MM.1S (cell line): ENCODE measurements around the gene ATP2B1.

Experiments
- DNase-seq: peaks from one replicate; pipeline ENCODE4 v3.0.0-alpha.2; 2015
- H2AFZ ChIP-seq: fragments of 300-600 bp; sonication (generic); 2 replicates; pipeline ENCODE4 v1.6.0; 2016; ENCODE audit warnings: antibody characterized with exemption, low read length
- H3F3A ChIP-seq: fragments of 300-600 bp; sonication (generic); 2 replicates; pipeline ENCODE4 v1.6.1; 2016; ENCODE audit warnings: mild to moderate bottlenecking, antibody characterized with exemption, low read length, moderate library complexity, mixed read lengths; ENCODE audit not compliant: insufficient read depth
- H3K27ac ChIP-seq: fragments of 300-600 bp; sonication (generic); 2 replicates; pipeline ENCODE4 v1.5.1; 2016; ENCODE audit warnings: mild to moderate bottlenecking, low read length
- H3K27me3 ChIP-seq: fragments of 300-600 bp; sonication (generic); replicated peaks from 2 replicates; pipeline ENCODE4 v1.6.0; 2016; ENCODE audit warnings: low read length; ENCODE audit not compliant: insufficient read depth
- H3K36me3 ChIP-seq: fragments of 300-600 bp; sonication (generic); replicated peaks from 2 replicates; pipeline ENCODE4 v1.6.1; 2016; ENCODE audit warnings: mild to moderate bottlenecking, low read length, mixed read lengths; ENCODE audit not compliant: insufficient read depth
- H3K4me1 ChIP-seq: fragments of 300-600 bp; sonication (generic); 2 replicates; pipeline ENCODE4 v1.6.1; 2016; ENCODE audit warnings: low read length, mixed read lengths
- H3K4me2 ChIP-seq: fragments of 300-600 bp; sonication (generic); 2 replicates; pipeline ENCODE4 v1.6.0; 2016; ENCODE audit warnings: low read depth, low read length
- H3K4me3 ChIP-seq: fragments of 300-600 bp; sonication (generic); 2 replicates; pipeline ENCODE4 v1.5.1; 2016; ENCODE audit warnings: low read length, mixed read lengths
- H3K79me2 ChIP-seq: fragments of 300-600 bp; sonication (generic); 2 replicates; pipeline ENCODE4 v1.6.1; 2016; ENCODE audit warnings: mixed run types, low read length, mixed read lengths
- H3K9ac ChIP-seq: fragments of 300-600 bp; sonication (generic); 2 replicates; pipeline ENCODE4 v1.6.1; 2016; ENCODE audit warnings: low read length, mixed read lengths
- H3K9me2 ChIP-seq: fragments of 300-600 bp; sonication (generic); replicated peaks from 2 replicates; pipeline ENCODE4 v1.6.1; 2016; ENCODE audit warnings: mild to moderate bottlenecking, low read length, mixed read lengths; ENCODE audit not compliant: insufficient read depth
- H3K9me3 ChIP-seq: fragments of 300-600 bp; sonication (generic); replicated peaks from 2 replicates; pipeline ENCODE4 v1.6.1; 2016; ENCODE audit warnings: mild to moderate bottlenecking, low read length, mixed read lengths; ENCODE audit not compliant: insufficient read depth
- H4K20me1 ChIP-seq: fragments of 300-600 bp; sonication (generic); 2 replicates; pipeline ENCODE4 v1.6.1; 2016; ENCODE audit warnings: mild to moderate bottlenecking, low read length, moderate library complexity, mixed read lengths; ENCODE audit not compliant: insufficient read depth
- EZH2 ChIP-seq: fragments of 300-600 bp; sonication (generic); optimal IDR thresholded peaks from 2 replicates; pipeline ENCODE3; 2017; ENCODE audit warnings: low read depth, mild to moderate bottlenecking, antibody characterized with exemption, low read length, mixed read lengths
- EZH2phosphoT487 ChIP-seq: fragments of 300-600 bp; sonication (generic); IDR thresholded peaks from 2 replicates; pipeline ENCODE4 v1.6.1; 2018; ENCODE audit warnings: antibody characterized with exemption, low read length
- TF ChIP-seq, protein P1 (sequence below): fragments of 300-600 bp; sonication (generic); IDR thresholded peaks from 2 replicates; pipeline ENCODE4 v1.5.1; 2016; ENCODE audit warnings: antibody characterized with exemption, low read length, mixed read lengths

Gene ATP2B1

DNA sequence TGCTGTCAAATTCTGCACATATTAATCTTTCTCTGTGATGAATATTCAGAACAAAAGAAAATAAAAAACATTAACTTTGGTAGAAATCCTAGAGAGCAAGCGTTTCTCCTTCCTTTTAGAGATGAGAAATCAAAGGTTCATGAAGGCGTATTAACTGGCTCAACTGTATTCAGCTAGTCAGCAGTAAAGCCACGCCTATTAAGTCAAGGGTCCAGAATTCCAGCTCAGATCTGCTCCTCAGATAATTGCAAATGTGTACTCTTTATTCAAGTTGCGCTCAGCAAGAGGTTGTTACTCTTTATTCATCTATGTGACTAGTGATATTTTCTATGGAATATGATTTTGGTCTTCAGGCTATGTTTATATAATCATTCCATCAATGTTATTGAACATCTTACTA lies 169.7 kb downstream of the ATP2B1 start:
- H3K4me2 ChIP-seq: no peak overlapping the region
- no peak for DNase-seq
- no peaks in the 10 kb centered on the region for H3K9me2 ChIP-seq
- TF ChIP-seq EZH2 (no peak), EZH2phosphoT487 (no peak)
- TF ChIP-seq, protein P1, sequence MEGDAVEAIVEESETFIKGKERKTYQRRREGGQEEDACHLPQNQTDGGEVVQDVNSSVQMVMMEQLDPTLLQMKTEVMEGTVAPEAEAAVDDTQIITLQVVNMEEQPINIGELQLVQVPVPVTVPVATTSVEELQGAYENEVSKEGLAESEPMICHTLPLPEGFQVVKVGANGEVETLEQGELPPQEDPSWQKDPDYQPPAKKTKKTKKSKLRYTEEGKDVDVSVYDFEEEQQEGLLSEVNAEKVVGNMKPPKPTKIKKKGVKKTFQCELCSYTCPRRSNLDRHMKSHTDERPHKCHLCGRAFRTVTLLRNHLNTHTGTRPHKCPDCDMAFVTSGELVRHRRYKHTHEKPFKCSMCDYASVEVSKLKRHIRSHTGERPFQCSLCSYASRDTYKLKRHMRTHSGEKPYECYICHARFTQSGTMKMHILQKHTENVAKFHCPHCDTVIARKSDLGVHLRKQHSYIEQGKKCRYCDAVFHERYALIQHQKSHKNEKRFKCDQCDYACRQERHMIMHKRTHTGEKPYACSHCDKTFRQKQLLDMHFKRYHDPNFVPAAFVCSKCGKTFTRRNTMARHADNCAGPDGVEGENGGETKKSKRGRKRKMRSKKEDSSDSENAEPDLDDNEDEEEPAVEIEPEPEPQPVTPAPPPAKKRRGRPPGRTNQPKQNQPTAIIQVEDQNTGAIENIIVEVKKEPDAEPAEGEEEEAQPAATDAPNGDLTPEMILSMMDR: no peak
- H3K27me3 ChIP-seq: no peaks in the 10 kb centered on the region
- no peak overlapping the region for H3K4me3 ChIP-seq
- H3K4me1 ChIP-seq: no peaks in the 10 kb centered on the region
- no peaks in the 10 kb centered on the region for H3K9me3 ChIP-seq
- no peaks in the 10 kb centered on the region for H4K20me1 ChIP-seq
- H3K79me2 ChIP-seq: no peaks in the 10 kb centered on the region
- H3K27ac ChIP-seq: no peak overlapping the region
- no peak overlapping the region for H2AFZ ChIP-seq
- H3K9ac ChIP-seq: no peak overlapping the region
- H3F3A ChIP-seq: no peaks in the 10 kb centered on the region
- H3K36me3 ChIP-seq: no peaks in the 10 kb centered on the region
